GM12878 (cell line): Measurements from ENCODE around the gene MAS1L.

Experiments used
- BCL11A ChIP-seq: IDR thresholded peaks from 2 replicates; pipeline ENCODE4 v1.6.1; 2011; ENCODE audit warnings: low read depth, low read length
- EZH2 ChIP-seq: IDR thresholded peaks from 2 replicates; pipeline ENCODE4 v1.6.1; 2012; ENCODE audit warnings: low read depth, mild to moderate bottlenecking, control low read depth, inconsistent platforms, low read length, borderline replicate concordance; ENCODE audit not compliant: control insufficient read depth
- HDAC6 ChIP-seq: fragments of 200-600 bp; sonication (generic); IDR thresholded peaks from one replicate; pipeline ENCODE4 v1.8.0; 2017; ENCODE audit warnings: antibody characterized with exemption; ENCODE audit not compliant: unreplicated experiment
- POLR2A ChIP-seq: IDR thresholded peaks from 2 replicates; pipeline ENCODE4 v1.6.1; 2011; ENCODE audit warnings: low read depth, mild to moderate bottlenecking, low read length
- POLR2AphosphoS5 ChIP-seq: IDR thresholded peaks from 2 replicates; pipeline ENCODE4 v1.6.1; 2011; ENCODE audit warnings: mild to moderate bottlenecking, low read length, inconsistent platforms
- RAD21 ChIP-seq: IDR thresholded peaks from 2 replicates; pipeline ENCODE4 v1.6.1; 2011; ENCODE audit warnings: mild to moderate bottlenecking, low read depth, low read length, moderate library complexity; ENCODE audit not compliant: insufficient read depth
- RCOR1 ChIP-seq: conservative IDR thresholded peaks from 2 replicates; pipeline ENCODE4 v1.6.1; 2012; ENCODE audit warnings: low read depth, low read length, improper control_type of control experiment
- SUZ12 ChIP-seq: fragments of 200-600 bp; sonication (generic); IDR thresholded peaks from one replicate; pipeline ENCODE4 v1.6.1; 2018; ENCODE audit warnings: antibody characterized with exemption, mild to moderate bottlenecking; ENCODE audit not compliant: unreplicated experiment
- TAF1 ChIP-seq: IDR thresholded peaks from 2 replicates; pipeline ENCODE4 v1.6.1; 2011; ENCODE audit warnings: mild to moderate bottlenecking, low read depth, low read length, borderline replicate concordance
- TF ChIP-seq, protein P1 (sequence below), 3 experiments: IDR thresholded peaks in 2 of 3; conservative IDR thresholded peaks in 1 of 3; 2 replicates each; pipeline ENCODE4 v1.5.1; 2011; ENCODE audit warnings: low read depth in 3 of 3, low read length in 3 of 3, mild to moderate bottlenecking in 3 of 3, control low read depth in 2 of 3, moderate library complexity in 2 of 3, inconsistent platforms in 1 of 3, mixed read lengths in 1 of 3; ENCODE audit not compliant: control insufficient read depth in 2 of 3, insufficient read depth in 1 of 3; ENCODE audit errors: extremely low read depth in 1 of 3
- TF ChIP-seq, protein P2 (sequence below): fragments of 450-650 bp; IDR thresholded peaks from 2 replicates; pipeline ENCODE4 v1.6.1; 2017; ENCODE audit warnings: mild to moderate bottlenecking
- TF ChIP-seq, protein P3 (sequence below): fragments of 450-650 bp; IDR thresholded peaks from 2 replicates; pipeline ENCODE4 v1.6.1; 2018; ENCODE audit warnings: borderline replicate concordance, mild to moderate bottlenecking; ENCODE audit not compliant: partially characterized antibody
- TF ChIP-seq, protein P4 (sequence below): IDR thresholded peaks from 2 replicates; pipeline ENCODE4 v1.6.1; 2011; ENCODE audit warnings: low read depth, mild to moderate bottlenecking, low read length, moderate library complexity, borderline replicate concordance; ENCODE audit errors: extremely low read depth

DNA sequence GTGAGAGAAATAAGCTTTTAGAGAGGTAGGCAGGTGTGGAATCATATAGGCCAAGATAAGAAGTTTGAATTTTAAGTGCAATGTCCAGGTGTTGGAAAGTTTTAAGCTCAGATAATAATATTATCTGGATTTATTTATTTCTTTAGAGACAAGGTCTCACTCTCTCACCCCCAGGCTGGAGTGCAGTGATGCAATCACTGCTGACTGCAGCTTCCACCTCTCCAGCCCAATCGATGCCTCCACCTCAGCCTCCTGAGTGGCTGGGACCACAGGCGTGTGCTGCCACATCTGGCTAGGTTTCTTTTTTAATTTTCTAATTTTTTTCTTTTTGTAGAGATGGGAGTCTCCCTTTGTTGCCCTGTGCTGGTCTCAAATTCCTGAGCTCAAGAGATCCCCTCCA, 5.5 kb upstream of the MAS1L start:
- TF ChIP-seq RAD21, result no peak
- TF ChIP-seq HDAC6, result no peak
- TF ChIP-seq POLR2A, result no peak
- TF ChIP-seq, protein P1, sequence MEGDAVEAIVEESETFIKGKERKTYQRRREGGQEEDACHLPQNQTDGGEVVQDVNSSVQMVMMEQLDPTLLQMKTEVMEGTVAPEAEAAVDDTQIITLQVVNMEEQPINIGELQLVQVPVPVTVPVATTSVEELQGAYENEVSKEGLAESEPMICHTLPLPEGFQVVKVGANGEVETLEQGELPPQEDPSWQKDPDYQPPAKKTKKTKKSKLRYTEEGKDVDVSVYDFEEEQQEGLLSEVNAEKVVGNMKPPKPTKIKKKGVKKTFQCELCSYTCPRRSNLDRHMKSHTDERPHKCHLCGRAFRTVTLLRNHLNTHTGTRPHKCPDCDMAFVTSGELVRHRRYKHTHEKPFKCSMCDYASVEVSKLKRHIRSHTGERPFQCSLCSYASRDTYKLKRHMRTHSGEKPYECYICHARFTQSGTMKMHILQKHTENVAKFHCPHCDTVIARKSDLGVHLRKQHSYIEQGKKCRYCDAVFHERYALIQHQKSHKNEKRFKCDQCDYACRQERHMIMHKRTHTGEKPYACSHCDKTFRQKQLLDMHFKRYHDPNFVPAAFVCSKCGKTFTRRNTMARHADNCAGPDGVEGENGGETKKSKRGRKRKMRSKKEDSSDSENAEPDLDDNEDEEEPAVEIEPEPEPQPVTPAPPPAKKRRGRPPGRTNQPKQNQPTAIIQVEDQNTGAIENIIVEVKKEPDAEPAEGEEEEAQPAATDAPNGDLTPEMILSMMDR (IDR thresholded peaks at IDR 0.05 in 2 of 3, conservative IDR thresholded peaks at IDR 0.05 in 1 of 3; ENCODE audit: control insufficient read depth in 2 of 3, extremely low read depth in 1 of 3, insufficient read depth in 1 of 3, low read depth in 3 of 3, low read length in 3 of 3), result no peak
- TF ChIP-seq RCOR1, result no peak
- no peak for TF ChIP-seq POLR2AphosphoS5
- TF ChIP-seq, protein P2, sequence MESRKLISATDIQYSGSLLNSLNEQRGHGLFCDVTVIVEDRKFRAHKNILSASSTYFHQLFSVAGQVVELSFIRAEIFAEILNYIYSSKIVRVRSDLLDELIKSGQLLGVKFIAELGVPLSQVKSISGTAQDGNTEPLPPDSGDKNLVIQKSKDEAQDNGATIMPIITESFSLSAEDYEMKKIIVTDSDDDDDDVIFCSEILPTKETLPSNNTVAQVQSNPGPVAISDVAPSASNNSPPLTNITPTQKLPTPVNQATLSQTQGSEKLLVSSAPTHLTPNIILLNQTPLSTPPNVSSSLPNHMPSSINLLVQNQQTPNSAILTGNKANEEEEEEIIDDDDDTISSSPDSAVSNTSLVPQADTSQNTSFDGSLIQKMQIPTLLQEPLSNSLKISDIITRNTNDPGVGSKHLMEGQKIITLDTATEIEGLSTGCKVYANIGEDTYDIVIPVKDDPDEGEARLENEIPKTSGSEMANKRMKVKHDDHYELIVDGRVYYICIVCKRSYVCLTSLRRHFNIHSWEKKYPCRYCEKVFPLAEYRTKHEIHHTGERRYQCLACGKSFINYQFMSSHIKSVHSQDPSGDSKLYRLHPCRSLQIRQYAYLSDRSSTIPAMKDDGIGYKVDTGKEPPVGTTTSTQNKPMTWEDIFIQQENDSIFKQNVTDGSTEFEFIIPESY, result no peak
- no peak for TF ChIP-seq TAF1
- TF ChIP-seq, protein P3, sequence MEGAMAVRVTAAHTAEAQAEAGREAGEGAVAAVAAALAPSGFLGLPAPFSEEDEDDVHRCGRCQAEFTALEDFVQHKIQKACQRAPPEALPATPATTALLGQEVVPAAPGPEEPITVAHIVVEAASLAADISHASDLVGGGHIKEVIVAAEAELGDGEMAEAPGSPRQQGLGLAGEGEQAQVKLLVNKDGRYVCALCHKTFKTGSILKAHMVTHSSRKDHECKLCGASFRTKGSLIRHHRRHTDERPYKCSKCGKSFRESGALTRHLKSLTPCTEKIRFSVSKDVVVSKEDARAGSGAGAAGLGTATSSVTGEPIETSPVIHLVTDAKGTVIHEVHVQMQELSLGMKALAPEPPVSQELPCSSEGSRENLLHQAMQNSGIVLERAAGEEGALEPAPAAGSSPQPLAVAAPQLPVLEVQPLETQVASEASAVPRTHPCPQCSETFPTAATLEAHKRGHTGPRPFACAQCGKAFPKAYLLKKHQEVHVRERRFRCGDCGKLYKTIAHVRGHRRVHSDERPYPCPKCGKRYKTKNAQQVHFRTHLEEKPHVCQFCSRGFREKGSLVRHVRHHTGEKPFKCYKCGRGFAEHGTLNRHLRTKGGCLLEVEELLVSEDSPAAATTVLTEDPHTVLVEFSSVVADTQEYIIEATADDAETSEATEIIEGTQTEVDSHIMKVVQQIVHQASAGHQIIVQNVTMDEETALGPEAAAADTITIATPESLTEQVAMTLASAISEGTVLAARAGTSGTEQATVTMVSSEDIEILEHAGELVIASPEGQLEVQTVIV, result no peak
- TF ChIP-seq EZH2, result no peak
- TF ChIP-seq, protein P4, sequence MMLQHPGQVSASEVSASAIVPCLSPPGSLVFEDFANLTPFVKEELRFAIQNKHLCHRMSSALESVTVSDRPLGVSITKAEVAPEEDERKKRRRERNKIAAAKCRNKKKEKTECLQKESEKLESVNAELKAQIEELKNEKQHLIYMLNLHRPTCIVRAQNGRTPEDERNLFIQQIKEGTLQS, result no peak
- TF ChIP-seq SUZ12, result no peak
- TF ChIP-seq BCL11A, result no peak
